ENCODE measurements around the gene MOSPD2. TPM values are rescaled to one million over a fixed set of nuclear protein-coding genes. Genes with fewer than 3 reads are reported as not detected.

The MOSPD2 gene
- total RNA-seq, 1 donor from 2014 or later, result 19.7 TPM

DNA sequence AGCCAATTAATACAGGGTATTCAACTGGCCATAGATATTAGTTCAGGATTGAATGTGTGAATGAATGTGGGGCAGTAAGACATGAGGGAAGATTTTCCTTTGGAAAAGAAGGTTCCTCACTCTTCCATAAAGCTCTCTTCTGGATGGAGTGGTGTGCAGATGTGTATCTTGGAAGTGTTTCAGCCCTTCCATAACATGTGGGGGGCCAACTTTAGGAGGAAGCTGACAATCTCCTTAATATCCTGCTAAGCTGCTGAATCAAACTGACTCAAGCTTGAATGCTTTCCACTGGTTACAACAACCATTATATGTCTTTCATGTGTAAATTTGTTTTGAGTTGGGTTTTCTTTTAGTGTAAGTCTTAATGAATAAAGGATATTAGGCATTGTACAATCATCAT lies 40.6 kb upstream of the MOSPD2 start:
- TF ChIP-seq, protein P1, sequence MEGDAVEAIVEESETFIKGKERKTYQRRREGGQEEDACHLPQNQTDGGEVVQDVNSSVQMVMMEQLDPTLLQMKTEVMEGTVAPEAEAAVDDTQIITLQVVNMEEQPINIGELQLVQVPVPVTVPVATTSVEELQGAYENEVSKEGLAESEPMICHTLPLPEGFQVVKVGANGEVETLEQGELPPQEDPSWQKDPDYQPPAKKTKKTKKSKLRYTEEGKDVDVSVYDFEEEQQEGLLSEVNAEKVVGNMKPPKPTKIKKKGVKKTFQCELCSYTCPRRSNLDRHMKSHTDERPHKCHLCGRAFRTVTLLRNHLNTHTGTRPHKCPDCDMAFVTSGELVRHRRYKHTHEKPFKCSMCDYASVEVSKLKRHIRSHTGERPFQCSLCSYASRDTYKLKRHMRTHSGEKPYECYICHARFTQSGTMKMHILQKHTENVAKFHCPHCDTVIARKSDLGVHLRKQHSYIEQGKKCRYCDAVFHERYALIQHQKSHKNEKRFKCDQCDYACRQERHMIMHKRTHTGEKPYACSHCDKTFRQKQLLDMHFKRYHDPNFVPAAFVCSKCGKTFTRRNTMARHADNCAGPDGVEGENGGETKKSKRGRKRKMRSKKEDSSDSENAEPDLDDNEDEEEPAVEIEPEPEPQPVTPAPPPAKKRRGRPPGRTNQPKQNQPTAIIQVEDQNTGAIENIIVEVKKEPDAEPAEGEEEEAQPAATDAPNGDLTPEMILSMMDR (IDR thresholded peaks at IDR 0.05), result no peak
- ChIA-PET CTCF (no interaction called here), POLR2A (no interaction called here)
- DNase-seq, result no peak
- ATAC-seq (ENCODE audit: low read depth), result no peak
- no peaks in the 10 kb centered on the region for H3K9me3 Mint-ChIP-seq
- H3K27me3 Mint-ChIP-seq, result no peaks in the 10 kb centered on the region
- no peak overlapping the region for H3K4me3 Mint-ChIP-seq
- no peaks in the 10 kb centered on the region for H3K4me1 Mint-ChIP-seq
- H3K27ac Mint-ChIP-seq, result no peak overlapping the region
- peaks cover 13% of the 10 kb centered on the region for H3K36me3 Mint-ChIP-seq (ENCODE audit: low read depth)
- intact Hi-C loops (cut with micrococcal nuclease), result no loop called here

DNA sequence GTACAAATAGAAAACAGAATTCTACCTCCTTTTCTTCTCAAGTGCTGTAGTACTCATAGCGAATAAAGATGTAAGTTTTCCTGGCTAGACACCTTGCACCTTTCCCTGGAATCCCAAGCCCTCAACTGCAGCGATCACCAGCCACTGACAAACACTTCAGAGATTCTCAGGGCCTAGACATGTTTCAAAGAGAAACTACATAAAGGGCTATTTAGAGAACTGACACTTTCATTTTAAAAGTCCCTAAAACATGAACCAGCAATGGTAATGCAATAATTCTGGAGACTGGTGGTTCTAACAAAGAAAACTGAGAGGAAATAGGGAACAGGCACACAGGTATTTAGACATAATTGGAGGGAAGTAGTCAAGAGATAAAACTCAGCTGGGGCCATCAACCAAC lies 36.1 kb upstream of the MOSPD2 start:
- Mint-ChIP-seq H3K27me3 (no peaks in the 10 kb centered on the region), H3K27ac (no peak overlapping the region), H3K9me3 (no peaks in the 10 kb centered on the region), H3K4me1 (no peaks in the 10 kb centered on the region), H3K36me3 (ENCODE audit: low read depth) (peaks cover 15% of the 10 kb centered on the region), H3K4me3 (no peak overlapping the region)
- ATAC-seq (ENCODE audit: low read depth) (no peak), DNase-seq (no peak)
- TF ChIP-seq, protein P1 (IDR thresholded peaks at IDR 0.05), result no peak
- POLR2A ChIA-PET, result no interaction called here
- intact Hi-C loops (cut with micrococcal nuclease), result no loop called here
- CTCF ChIA-PET, result no interaction called here

DNA sequence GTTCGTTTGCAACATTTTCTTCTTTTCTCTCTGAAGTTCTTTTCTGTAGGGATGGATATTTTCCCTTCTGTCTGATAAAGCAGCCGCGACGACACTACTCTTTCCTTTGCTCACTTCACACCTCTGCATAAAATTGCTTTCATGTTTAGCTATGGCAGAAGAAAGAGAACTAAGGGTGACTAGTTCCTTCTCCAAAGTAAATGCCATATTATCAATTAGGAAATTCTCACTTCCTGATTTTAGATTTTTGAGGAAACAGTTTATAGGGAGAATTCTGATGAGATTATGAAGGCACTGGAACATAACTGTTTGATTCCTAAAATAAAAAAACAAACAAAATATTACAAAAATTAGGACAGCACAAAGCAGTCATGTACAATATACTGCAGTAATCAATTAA lies 29.6 kb upstream of the MOSPD2 start:
- peaks cover 11% of the 10 kb centered on the region for H3K36me3 Mint-ChIP-seq (ENCODE audit: low read depth)
- DNase-seq (no peak), ATAC-seq (ENCODE audit: low read depth) (no peak)
- H3K27ac Mint-ChIP-seq, result no peak overlapping the region
- TF ChIP-seq, protein P1 (IDR thresholded peaks at IDR 0.05), result no peak
- no peaks in the 10 kb centered on the region for H3K27me3 Mint-ChIP-seq
- H3K4me3 Mint-ChIP-seq, result no peak overlapping the region
- POLR2A ChIA-PET, result no interaction called here
- CTCF ChIA-PET, result no interaction called here
- H3K9me3 Mint-ChIP-seq, result no peaks in the 10 kb centered on the region
- intact Hi-C loops (cut with micrococcal nuclease), result no loop called here
- no peaks in the 10 kb centered on the region for H3K4me1 Mint-ChIP-seq

GRCh38 chrX:14851526-14851925 lies 21.7 kb upstream of the MOSPD2 start:
- intact Hi-C loops (cut with micrococcal nuclease), result no loop called here
- H3K27ac Mint-ChIP-seq, result no peak overlapping the region
- H3K27me3 Mint-ChIP-seq, result no peaks in the 10 kb centered on the region
- peaks cover 7% of the 10 kb centered on the region for H3K4me1 Mint-ChIP-seq
- no peaks in the 10 kb centered on the region for H3K9me3 Mint-ChIP-seq
- no peak overlapping the region for H3K4me3 Mint-ChIP-seq
- ChIA-PET POLR2A (no interaction called here), CTCF (no interaction called here)
- DNase-seq, result no peak
- TF ChIP-seq, protein P1 (IDR thresholded peaks at IDR 0.05), result no peak
- peaks cover 6% of the 10 kb centered on the region for H3K36me3 Mint-ChIP-seq (ENCODE audit: low read depth)
- ATAC-seq (ENCODE audit: low read depth), result no peak

DNA sequence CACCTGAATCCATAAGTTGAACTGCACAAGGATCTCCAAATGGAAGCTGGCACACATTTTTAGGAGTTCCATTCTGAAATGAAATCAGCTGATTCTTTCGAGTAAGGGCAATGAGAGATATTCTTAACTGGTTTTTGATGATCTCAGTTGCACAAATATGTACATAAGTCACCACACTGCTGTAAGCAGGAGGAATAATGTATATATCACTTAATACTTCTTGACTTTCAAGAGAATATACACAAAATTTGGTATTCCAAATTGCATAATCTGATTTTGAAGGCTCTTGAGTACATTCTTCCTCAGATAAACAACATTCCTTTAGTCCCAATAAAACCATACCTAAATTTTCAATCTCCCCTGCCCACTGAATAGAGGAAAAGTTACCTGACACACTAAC lies 8.6 kb upstream of the MOSPD2 start:
- TF ChIP-seq, protein P1 (IDR thresholded peaks at IDR 0.05), result no peak
- H3K27ac Mint-ChIP-seq, result no peak overlapping the region
- H3K4me1 Mint-ChIP-seq, result no peaks in the 10 kb centered on the region
- intact Hi-C loops (cut with micrococcal nuclease), result no loop called here
- H3K27me3 Mint-ChIP-seq, result no peaks in the 10 kb centered on the region
- no peak overlapping the region for H3K4me3 Mint-ChIP-seq
- peaks cover 3% of the 10 kb centered on the region for H3K9me3 Mint-ChIP-seq
- POLR2A ChIA-PET, result no interaction called here
- DNase-seq (no peak), ATAC-seq (ENCODE audit: low read depth) (no peak)
- CTCF ChIA-PET, result no interaction called here
- peaks cover 16% of the 10 kb centered on the region for H3K36me3 Mint-ChIP-seq (ENCODE audit: low read depth)
